Gastrocnemius medialis (tissue), 4 donors: ENCODE measurements around the gene LMCD1. TPM values are rescaled to one million over a fixed set of nuclear protein-coding genes. Genes with fewer than 3 reads are reported as not detected.

Experiments
- ATAC-seq, 2 donors: fragments of 150-250 bp; one replicate each; pipeline ENCODE4 v1.9.1; 2016
- DNase-seq, 2 donors: peaks; one replicate each; pipeline ENCODE4 v3.0.0-alpha.2; 2019
- H3K27ac ChIP-seq, 4 donors: fragments of 200-600 bp; sonication (generic); 1 replicate in 1 of 4; 2 replicates in 3 of 4; pipeline ENCODE4 v1.5.1; 2016 to 2018; ENCODE audit warnings: mild to moderate bottlenecking in 2 of 4, moderate library complexity in 1 of 4
- H3K27me3 ChIP-seq, 3 donors: fragments of 200-600 bp; sonication (generic) in 2 of 3; 1 replicate in 1 of 3; 2 replicates in 2 of 3; pipeline versions ENCODE4 v1.5.1 to v1.6.0; 2016 to 2019; ENCODE audit warnings: mild to moderate bottlenecking in 1 of 3, moderate library complexity in 1 of 3
- H3K36me3 ChIP-seq, 2 donors: fragments of 200-600 bp; sonication (generic) in 1 of 2; one replicate each; pipeline ENCODE4 v1.5.1; 2017 to 2018
- H3K4me1 ChIP-seq, 2 donors: fragments of 200-600 bp; sonication (generic) in 1 of 2; one replicate each; pipeline ENCODE4 v1.5.1; 2016 to 2017; ENCODE audit warnings: mild to moderate bottlenecking in 2 of 2
- H3K4me3 ChIP-seq, 4 donors: fragments of 200-600 bp; sonication (generic) in 3 of 4; 1 replicate in 1 of 4; 2 replicates in 3 of 4; pipeline ENCODE4 v1.5.1; 2016 to 2019; ENCODE audit warnings: mild to moderate bottlenecking in 2 of 4
- H3K9me3 ChIP-seq, 3 donors: fragments of 200-600 bp; sonication (generic) in 2 of 3; 1 replicate in 1 of 3; 2 replicates in 2 of 3; pipeline ENCODE4 v1.5.1; 2016 to 2019
- POLR2A ChIP-seq, 2 donors: fragments of 450-650 bp; IDR thresholded peaks; one replicate each; pipeline ENCODE4 v1.6.1; 2017; ENCODE audit warnings: antibody characterized with exemption in 2 of 2, mild to moderate bottlenecking in 2 of 2, moderate library complexity in 2 of 2
- in situ Hi-C, 4 donors: fragments of 200-750 bp; cut with MboI; loops; one replicate each; pipeline versions ENCODE4 v1.15.0 to v1.8.0; 2017; ENCODE audit warnings: low sequenced_read_pairs in 4 of 4
- intact Hi-C: fragments of 100-400 bp; cut with DNase I; formaldehyde crosslinking; loops from one replicate; pipeline ENCODE4 v1.15.1; 2023; ENCODE audit warnings: low total_unique reads
- total RNA-seq, 4 donors: library from RNA; depleted of rRNA; stranded (reverse); fragments of >200 nt; gene quantifications; one replicate each; pipeline versions ENCODE4 v1.1.0 to v1.2.3, GENCODE V29; 2016
- TF ChIP-seq, protein P1 (sequence below), 5 experiments: fragments of 450-650 bp in 3 of 5; fragments of 200-600 bp in 2 of 5; sonication (generic) in 2 of 5; IDR thresholded peaks in 4 of 5; conservative IDR thresholded peaks in 1 of 5; 1 replicate in 4 of 5; 2 replicates in 1 of 5; pipeline ENCODE4 v1.5.1; 2016 to 2019; ENCODE audit warnings: antibody characterized with exemption in 5 of 5, mild to moderate bottlenecking in 3 of 5, moderate library complexity in 3 of 5

LMCD1 gene
- total RNA-seq, 4 donors from 2014 or later, result 96.0 to 581 (median 167) TPM

GRCh38 chr3:8546609-8547008 is 45.0 kb downstream of the LMCD1 start:
- Histone ChIP-seq H3K27me3 (no peaks in the 10 kb centered on the region), H3K27ac (peak overlapping the region; percentile 50 to 93 (median 59)), H3K4me3 (no peak overlapping the region), H3K36me3 (peaks cover 0 to 81% of the 10 kb centered on the region in 2 donors), H3K9me3 (no peaks in the 10 kb centered on the region), H3K4me1 (peaks cover 24 to 42% of the 10 kb centered on the region in 2 donors)
- TF ChIP-seq, protein P1, sequence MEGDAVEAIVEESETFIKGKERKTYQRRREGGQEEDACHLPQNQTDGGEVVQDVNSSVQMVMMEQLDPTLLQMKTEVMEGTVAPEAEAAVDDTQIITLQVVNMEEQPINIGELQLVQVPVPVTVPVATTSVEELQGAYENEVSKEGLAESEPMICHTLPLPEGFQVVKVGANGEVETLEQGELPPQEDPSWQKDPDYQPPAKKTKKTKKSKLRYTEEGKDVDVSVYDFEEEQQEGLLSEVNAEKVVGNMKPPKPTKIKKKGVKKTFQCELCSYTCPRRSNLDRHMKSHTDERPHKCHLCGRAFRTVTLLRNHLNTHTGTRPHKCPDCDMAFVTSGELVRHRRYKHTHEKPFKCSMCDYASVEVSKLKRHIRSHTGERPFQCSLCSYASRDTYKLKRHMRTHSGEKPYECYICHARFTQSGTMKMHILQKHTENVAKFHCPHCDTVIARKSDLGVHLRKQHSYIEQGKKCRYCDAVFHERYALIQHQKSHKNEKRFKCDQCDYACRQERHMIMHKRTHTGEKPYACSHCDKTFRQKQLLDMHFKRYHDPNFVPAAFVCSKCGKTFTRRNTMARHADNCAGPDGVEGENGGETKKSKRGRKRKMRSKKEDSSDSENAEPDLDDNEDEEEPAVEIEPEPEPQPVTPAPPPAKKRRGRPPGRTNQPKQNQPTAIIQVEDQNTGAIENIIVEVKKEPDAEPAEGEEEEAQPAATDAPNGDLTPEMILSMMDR (IDR thresholded peaks at IDR 0.05 in 4 of 5, conservative IDR thresholded peaks at IDR 0.05 in 1 of 5), result no peak
- no peak for TF ChIP-seq POLR2A (IDR thresholded peaks at IDR 0.05)
- in situ Hi-C loops (no loop called here), intact Hi-C loops (no loop called here)
- no peak for ATAC-seq
- DNase-seq, result no peak

DNA sequence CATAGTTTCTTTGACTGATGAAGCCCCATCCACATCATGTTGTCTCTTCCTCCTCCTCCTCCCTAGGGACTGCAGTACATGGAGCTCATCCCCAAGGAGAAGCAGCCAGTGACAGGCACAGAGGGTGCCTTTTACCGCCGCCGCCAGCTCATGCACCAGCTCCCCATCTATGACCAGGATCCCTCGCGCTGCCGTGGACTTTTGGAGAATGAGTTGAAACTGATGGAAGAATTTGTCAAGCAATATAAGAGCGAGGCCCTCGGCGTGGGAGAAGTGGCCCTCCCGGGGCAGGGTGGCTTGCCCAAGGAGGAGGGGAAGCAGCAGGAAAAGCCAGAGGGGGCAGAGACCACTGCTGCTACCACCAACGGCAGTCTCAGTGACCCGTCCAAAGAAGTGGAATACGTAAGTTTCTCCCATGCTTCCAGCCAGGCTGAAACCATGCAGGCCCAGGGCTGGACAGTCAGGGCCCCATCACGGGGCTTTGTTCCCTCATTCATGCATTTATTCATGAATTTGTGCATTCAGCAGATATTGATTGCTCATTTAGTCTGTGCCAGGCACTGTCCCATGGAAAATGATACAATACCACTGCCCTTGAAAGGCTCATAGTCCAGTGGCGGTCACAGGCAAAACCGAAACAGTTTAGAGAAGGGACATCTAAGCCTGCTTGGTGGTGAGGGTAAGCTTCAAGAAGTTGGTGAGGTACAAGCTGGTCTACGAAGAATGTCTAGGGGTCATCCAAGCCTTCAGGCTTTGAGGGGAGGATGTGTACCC is 47.1 kb downstream of the LMCD1 start:
- no peak for TF ChIP-seq POLR2A (IDR thresholded peaks at IDR 0.05)
- TF ChIP-seq, protein P1 (IDR thresholded peaks at IDR 0.05 in 4 of 5, conservative IDR thresholded peaks at IDR 0.05 in 1 of 5), result no peak
- Histone ChIP-seq H3K36me3 (peaks cover 0 to 74% of the 10 kb centered on the region in 2 donors), H3K9me3 (no peaks in the 10 kb centered on the region), H3K27ac (peak overlapping the region in 3 of 4 donors; percentile 78 to 93 (median 81)), H3K4me1 (peaks cover 35 to 52% of the 10 kb centered on the region in 2 donors), H3K4me3 (no peak overlapping the region), H3K27me3 (no peaks in the 10 kb centered on the region)
- DNase-seq (no peak), ATAC-seq (no peak)
- intact Hi-C loops (no loop called here), in situ Hi-C loops (no loop called here)

DNA sequence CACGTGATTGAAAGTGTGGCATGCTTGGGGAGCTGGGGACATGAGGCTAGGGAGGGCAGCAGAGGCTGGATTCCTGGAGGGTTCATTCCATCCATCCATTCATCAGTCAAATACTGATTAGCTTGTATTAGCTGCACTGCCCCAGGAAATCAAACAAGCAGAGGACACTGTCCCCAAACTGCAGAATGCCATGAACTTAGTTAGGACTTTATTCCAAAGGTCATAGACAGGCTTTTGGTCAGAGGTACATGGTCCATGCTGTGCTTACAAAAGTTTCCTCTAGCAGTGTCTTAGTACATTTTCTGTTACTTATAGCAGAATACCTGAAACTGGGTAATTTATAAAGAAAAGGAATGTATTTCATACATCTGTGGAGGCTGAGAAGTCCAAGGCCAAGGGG is 47.7 kb downstream of the LMCD1 start:
- Histone ChIP-seq H3K27me3 (no peaks in the 10 kb centered on the region), H3K36me3 (peaks cover 0 to 67% of the 10 kb centered on the region in 2 donors), H3K4me1 (peaks cover 41 to 56% of the 10 kb centered on the region in 2 donors), H3K9me3 (no peaks in the 10 kb centered on the region), H3K27ac (peak overlapping the region; percentile 75 to 93 (median 80)), H3K4me3 (no peak overlapping the region)
- in situ Hi-C loops (no loop called here), intact Hi-C loops (no loop called here)
- TF ChIP-seq, protein P1 (IDR thresholded peaks at IDR 0.05 in 4 of 5, conservative IDR thresholded peaks at IDR 0.05 in 1 of 5), result no peak
- TF ChIP-seq POLR2A (IDR thresholded peaks at IDR 0.05), result no peak
- DNase-seq (no peak), ATAC-seq (no peak)

GRCh38 chr3:8550611-8551010 is 49.0 kb downstream of the LMCD1 start:
- H3K4me1 ChIP-seq, result peaks cover 54 to 64% of the 10 kb centered on the region in 2 donors
- ATAC-seq, result peak; percentile 16 to 31
- peaks cover 0 to 55% of the 10 kb centered on the region in 2 donors for H3K36me3 ChIP-seq
- intact Hi-C loops (no loop called here), in situ Hi-C loops (no loop called here)
- H3K27me3 ChIP-seq, result no peaks in the 10 kb centered on the region
- no peak overlapping the region for H3K4me3 ChIP-seq
- no peaks in the 10 kb centered on the region for H3K9me3 ChIP-seq
- peak overlapping the region; percentile 75 to 93 (median 80) for H3K27ac ChIP-seq
- DNase-seq, result peak; percentile 20 to 59
- TF ChIP-seq POLR2A (IDR thresholded peaks at IDR 0.05), result no peak
- TF ChIP-seq, protein P1 (IDR thresholded peaks at IDR 0.05 in 4 of 5, conservative IDR thresholded peaks at IDR 0.05 in 1 of 5), result no peak
